Duodenal mucosa (tissue), 2 donors: Measurements from ENCODE around the gene FCN3.

ENCODE experiments used
- H3K27ac ChIP-seq: one replicate; pipeline ENCODE4 v1.7.0; 2013; ENCODE audit warnings: low read depth, low read length
- H3K27me3 ChIP-seq, 2 donors: one replicate each; pipeline ENCODE4 v1.7.0; 2013; ENCODE audit warnings: low read length in 2 of 2, control low read depth in 1 of 2; ENCODE audit not compliant: insufficient read depth in 2 of 2, control insufficient read depth in 1 of 2
- H3K36me3 ChIP-seq, 2 donors: one replicate each; pipeline ENCODE4 v1.7.0; 2013; ENCODE audit warnings: low read length in 2 of 2, control low read depth in 1 of 2; ENCODE audit not compliant: insufficient read depth in 2 of 2, control insufficient read depth in 1 of 2
- H3K4me1 ChIP-seq, 2 donors: one replicate each; pipeline ENCODE4 v1.7.0; 2013; ENCODE audit warnings: low read length in 2 of 2, control low read depth in 1 of 2; ENCODE audit not compliant: insufficient read depth in 2 of 2, control insufficient read depth in 1 of 2
- H3K4me3 ChIP-seq, 2 donors: one replicate each; pipeline ENCODE4 v1.7.0; 2013; ENCODE audit warnings: low read length in 2 of 2, low read depth in 1 of 2
- H3K9ac ChIP-seq, 2 donors: one replicate each; pipeline ENCODE4 v1.7.0; 2013; ENCODE audit warnings: low read length in 2 of 2, low read depth in 1 of 2
- H3K9me3 ChIP-seq, 2 donors: one replicate each; pipeline ENCODE4 v1.7.0; 2013; ENCODE audit warnings: low read length in 2 of 2, control low read depth in 1 of 2; ENCODE audit not compliant: control insufficient read depth in 1 of 2

FCN3 gene

DNA sequence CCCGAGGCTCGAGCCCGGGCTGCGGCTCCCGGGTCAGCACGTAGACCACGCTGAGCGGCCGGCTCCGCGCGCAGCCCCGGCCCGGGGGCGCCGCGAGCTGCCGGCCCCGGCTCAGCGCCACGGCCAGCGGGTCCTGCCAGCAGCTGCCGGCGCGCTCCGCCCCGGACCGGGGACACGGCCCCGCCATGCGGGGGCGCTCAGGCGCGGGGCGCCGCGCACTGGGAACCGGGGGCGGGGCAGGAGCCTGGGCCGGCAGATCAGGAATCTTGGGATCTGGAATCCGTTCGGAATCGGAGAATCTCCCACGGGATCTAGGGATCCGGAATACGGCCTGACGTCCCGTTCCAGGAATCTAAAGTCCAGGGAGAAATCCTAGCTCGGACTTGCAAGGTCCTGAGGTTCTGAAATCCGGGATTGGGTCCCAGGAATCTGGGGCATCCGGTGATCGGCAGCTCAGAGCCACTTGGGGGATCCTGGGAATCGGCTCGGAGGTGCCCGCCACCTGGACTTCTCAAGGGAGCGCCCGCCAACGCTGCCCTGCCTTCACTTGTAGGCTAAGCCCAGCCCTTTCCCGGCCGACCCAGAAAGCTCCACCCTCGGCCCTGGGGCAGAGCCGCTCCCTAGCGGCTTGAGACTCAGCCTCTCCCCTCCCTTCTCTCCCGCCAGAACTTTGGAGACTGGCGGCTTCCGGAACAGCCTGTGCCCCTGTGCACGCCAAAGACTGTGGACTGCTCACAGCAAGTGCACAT lies 8.0 kb downstream of the FCN3 start, which contains the start of gene MAP3K6:
Gene MAP3K6 (minus strand): TSS at position 551 of the 749 bp plus-strand sequence. CDS start 364 bp downstream, at position 187.
- Histone ChIP-seq H3K4me3 (peak within 1 kb of the TSS; percentile 71 to 75), H3K9ac (peak within 1 kb of the TSS; percentile 64 to 71), H3K27me3 (no peaks in the 10 kb centered on the region), H3K4me1 (peaks cover 17 to 25% of the 10 kb centered on the region in 2 donors), H3K9me3 (no peaks in the 10 kb centered on the region), H3K36me3 (peaks cover 0 to 9% of the 10 kb centered on the region in 2 donors), H3K27ac (peak within 1 kb of the TSS; percentile 89)

DNA sequence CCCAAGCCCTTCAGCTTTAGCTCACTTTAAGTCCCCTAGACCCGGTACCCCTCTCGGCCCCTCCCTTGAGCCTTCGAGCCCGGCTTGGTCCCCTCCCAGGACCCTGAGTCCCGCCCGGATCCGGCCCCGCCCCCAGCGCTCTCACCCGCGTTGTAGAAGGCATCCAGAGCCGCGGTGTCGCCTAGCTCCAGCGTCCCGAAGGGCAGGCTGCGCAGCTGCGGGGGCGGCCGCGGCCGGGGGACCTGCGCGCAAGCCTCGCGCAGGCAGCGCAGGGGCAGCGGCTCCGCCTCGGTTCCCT lies 8.6 kb downstream of the FCN3 start:
- peak overlapping the region; percentile 64 to 70 for H3K9ac ChIP-seq
- peaks cover 17 to 25% of the 10 kb centered on the region in 2 donors for H3K4me1 ChIP-seq
- peaks cover 0 to 14% of the 10 kb centered on the region in 2 donors for H3K36me3 ChIP-seq
- no peaks in the 10 kb centered on the region for H3K9me3 ChIP-seq
- H3K27me3 ChIP-seq, result no peaks in the 10 kb centered on the region
- peak overlapping the region; percentile 69 to 71 for H3K4me3 ChIP-seq
- H3K27ac ChIP-seq, result peak overlapping the region; percentile 71

DNA sequence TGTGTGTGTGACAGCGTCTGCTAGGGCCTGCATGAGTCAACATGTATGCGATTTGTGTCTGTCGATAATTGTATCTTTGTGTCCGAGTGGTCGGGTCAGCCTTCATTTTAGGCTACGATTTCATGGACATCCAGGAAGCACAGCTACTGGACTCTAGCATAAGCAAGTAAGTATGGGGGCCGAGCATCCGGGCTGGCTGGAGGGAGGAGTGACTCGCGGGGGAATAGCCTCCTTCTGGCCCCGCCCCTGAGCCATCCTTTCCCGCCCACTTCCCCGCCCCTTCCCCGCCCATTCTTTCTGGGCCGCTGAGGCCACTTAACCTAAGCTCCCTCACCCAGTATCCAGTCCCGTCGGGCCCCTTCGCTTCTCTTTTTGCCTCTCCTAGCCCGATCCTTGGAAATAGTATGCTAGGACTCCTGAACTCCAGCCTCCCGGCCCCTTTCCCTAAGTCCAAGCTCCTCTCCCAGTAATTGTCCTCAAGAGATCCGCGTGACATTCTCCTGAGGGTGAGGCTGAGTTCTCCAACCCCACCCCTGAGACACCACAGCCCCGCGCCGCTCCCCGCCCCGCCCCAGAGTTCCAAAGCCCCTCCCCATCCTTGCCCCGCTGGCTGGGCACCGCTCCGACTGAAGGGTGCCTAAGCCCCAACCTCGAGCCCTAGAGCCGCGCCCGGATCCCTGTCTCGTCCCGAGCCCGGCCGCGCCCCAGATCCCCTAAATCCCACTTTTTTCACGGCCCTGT lies 9.1 kb downstream of the FCN3 start:
- peak overlapping the region; percentile 71 for H3K27ac ChIP-seq
- H3K36me3 ChIP-seq, result peaks cover 0 to 14% of the 10 kb centered on the region in 2 donors
- H3K9me3 ChIP-seq, result no peaks in the 10 kb centered on the region
- H3K4me3 ChIP-seq, result peak overlapping the region; percentile 69 to 71
- peaks cover 17 to 25% of the 10 kb centered on the region in 2 donors for H3K4me1 ChIP-seq
- peak overlapping the region; percentile 64 to 70 for H3K9ac ChIP-seq
- H3K27me3 ChIP-seq, result no peaks in the 10 kb centered on the region

DNA sequence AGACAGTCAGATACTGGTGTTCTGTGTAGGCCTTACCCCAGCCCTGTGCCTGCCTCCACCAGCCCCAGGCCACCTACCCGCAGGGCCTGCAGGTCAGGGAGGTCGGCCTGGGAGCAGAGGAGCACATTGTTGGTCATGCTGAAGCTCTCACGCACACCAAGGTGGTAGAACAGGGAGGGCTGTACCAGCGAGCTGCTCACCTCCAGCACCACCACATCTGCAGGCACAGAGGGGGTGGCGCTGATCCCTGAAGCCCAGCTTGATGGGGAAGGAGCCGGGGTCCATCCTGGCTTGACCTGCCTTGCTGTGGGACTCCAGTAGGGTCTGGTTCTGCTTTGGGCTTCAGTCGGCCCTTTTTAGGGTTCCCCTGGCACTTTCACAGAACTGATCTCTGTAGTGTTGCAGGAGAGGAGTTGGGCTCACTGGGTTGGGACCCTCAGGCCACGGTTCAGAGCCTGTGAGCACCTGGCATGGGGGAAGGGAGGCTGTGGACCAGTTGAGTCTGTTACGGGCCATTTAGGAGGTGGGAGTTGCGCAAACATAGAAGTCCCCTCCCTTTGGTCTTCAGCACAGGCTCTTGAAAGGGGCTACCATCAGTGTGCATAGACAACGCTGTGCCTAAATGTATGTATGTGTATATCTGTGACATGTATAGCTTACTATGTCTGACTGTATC lies 9.8 kb downstream of the FCN3 start:
- peaks cover 0 to 14% of the 10 kb centered on the region in 2 donors for H3K36me3 ChIP-seq
- peak overlapping the region; percentile 69 to 71 for H3K4me3 ChIP-seq
- peak overlapping the region; percentile 54 for H3K27ac ChIP-seq
- no peaks in the 10 kb centered on the region for H3K27me3 ChIP-seq
- no peaks in the 10 kb centered on the region for H3K9me3 ChIP-seq
- peak overlapping the region; percentile 36 to 70 for H3K9ac ChIP-seq
- peaks cover 20 to 28% of the 10 kb centered on the region in 2 donors for H3K4me1 ChIP-seq

DNA sequence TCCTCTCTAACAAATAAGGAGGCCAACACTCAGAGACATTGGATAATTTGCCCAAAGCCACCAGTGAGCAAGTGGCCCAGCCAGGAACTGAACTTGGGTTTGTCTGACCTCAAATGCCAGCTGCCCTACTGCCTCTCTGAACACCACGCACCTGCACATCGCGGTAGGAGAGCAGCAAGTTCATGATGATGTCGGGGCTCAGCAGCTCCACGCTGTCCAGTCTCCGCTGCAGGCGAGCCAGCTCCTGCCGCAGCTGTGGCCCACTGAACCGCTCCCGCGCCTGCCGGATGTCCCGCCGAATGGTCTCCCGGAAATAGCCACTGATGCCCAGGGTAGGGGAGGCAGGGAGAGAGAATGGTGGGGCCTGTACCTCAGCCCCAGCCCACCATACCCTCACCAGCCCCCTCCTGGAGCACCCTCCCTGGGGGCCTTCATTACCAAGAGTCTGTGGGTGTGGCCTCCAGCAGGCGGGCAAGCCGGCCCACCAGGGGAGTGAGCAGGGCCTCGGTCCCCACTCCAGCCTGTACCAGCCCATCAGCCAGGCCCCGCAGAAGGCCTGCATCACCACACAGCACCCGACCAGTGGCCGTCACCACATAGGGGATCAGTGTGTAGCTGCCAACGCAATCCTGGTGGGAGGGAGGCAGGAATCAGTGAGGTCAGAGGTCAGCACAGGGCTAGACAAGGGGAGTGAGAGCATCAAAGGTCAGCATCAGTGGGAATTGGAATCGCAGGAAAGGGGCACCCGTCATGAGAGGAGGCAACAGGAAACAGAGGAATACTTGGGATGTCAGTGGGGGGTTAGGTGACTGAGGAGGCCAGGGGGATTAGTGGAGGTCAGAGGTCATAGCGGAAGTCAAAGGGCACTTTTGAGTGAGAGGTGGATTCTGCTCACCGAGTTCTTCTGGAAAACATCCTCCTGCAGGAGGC lies 10.6 kb downstream of the FCN3 start:
- H3K27me3 ChIP-seq, result no peaks in the 10 kb centered on the region
- peaks cover 0 to 14% of the 10 kb centered on the region in 2 donors for H3K36me3 ChIP-seq
- H3K9me3 ChIP-seq, result no peaks in the 10 kb centered on the region
- no peak overlapping the region for H3K9ac ChIP-seq
- no peak overlapping the region for H3K4me3 ChIP-seq
- H3K27ac ChIP-seq, result no peak overlapping the region
- peaks cover 22 to 27% of the 10 kb centered on the region in 2 donors for H3K4me1 ChIP-seq

DNA sequence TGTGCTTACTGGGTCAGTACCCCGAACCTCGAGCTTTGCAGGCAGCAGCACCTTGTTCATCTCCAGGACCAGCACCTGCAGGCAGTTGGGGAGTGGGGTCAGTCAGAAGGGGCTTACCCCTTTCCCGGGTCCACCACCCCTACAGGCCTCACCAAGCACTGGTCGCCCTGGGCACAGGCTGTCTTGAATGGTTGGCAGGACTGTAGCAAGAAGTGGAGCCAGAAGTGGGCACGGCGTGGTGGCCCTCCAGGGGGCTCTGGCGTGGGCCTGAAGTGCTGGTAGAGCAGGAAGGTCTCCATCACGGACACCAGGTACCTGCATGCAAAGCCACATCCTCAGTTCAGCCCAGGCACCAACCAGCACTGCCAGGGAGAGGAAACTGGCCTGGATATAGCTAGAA lies 13.1 kb downstream of the FCN3 start:
- Histone ChIP-seq H3K36me3 (peaks cover 0 to 14% of the 10 kb centered on the region in 2 donors), H3K4me3 (no peak overlapping the region), H3K9me3 (no peaks in the 10 kb centered on the region), H3K27ac (no peak overlapping the region), H3K27me3 (no peaks in the 10 kb centered on the region), H3K4me1 (peaks cover 22 to 27% of the 10 kb centered on the region in 2 donors), H3K9ac (no peak overlapping the region)

DNA sequence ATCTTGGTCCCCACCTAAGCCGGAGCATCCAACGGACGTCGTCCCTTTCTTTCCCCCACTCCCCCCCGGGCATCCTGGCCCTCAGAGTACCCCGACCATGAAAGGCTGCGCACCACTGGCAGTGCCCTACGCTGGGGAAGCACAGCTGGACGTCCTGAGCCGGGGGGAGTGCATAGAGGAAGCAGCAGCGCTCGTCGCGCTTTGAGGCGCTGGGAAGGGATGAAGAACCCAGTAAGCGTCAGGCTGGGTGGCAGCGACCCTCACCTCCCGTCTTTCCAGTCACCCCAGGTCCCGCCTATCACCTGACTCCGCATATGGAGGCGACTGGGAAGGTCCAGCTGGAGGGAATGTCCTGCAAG lies 13.6 kb downstream of the FCN3 start:
- H3K4me3 ChIP-seq, result peak overlapping the region in 1 of 2 donors; percentile 54
- H3K9ac ChIP-seq, result no peak overlapping the region
- H3K27me3 ChIP-seq, result no peaks in the 10 kb centered on the region
- no peaks in the 10 kb centered on the region for H3K9me3 ChIP-seq
- peaks cover 23 to 27% of the 10 kb centered on the region in 2 donors for H3K4me1 ChIP-seq
- peaks cover 0 to 16% of the 10 kb centered on the region in 2 donors for H3K36me3 ChIP-seq
- no peak overlapping the region for H3K27ac ChIP-seq

DNA sequence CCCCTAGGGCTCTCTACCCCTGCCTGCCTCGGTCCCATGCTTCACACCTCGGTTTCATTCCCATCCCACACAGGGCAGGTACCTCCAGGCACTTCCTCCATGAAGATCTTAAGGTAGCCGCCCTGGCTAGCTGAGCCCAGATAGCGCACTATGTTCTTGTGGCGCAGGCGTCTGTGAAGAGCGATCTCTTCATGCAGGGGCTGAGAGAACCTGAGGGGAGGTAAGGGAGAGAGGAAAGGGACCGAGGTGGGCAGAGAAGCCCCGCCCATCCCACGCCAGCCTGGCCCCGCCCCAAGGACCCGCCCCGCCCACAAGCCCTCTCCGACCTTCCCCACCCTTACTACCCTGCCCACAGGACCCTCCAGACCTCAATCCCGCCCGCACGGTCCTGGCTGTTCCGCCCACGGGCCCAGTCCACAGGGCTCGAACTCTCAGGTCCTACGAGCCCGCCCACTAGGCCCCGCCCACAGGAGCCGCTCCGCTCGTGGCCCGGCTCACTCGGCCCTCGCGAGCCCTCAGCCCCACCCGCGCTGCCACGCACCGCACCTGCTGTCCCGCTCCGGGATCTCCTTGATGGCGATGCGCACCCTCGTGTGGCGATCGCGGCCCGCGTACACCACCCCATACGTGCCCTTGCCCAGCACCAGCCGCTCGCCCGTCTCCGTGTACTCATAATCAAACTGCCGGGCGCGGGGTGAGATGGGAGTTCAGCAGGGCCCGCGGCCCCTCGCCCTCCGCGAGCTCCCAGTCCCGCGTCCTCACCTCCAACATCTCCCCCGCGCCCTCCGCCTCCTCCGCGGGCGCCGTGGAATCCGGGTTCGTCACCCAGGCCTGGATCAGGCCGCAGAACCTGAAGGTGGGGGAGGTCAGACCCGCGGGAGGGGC lies 14.2 kb downstream of the FCN3 start:
- Histone ChIP-seq H3K27me3 (no peaks in the 10 kb centered on the region), H3K4me3 (peak overlapping the region; percentile 51 to 54), H3K4me1 (peaks cover 23 to 27% of the 10 kb centered on the region in 2 donors), H3K27ac (no peak overlapping the region), H3K9me3 (no peaks in the 10 kb centered on the region), H3K36me3 (peaks cover 0 to 22% of the 10 kb centered on the region in 2 donors), H3K9ac (peak overlapping the region in 1 of 2 donors; percentile 43)

DNA sequence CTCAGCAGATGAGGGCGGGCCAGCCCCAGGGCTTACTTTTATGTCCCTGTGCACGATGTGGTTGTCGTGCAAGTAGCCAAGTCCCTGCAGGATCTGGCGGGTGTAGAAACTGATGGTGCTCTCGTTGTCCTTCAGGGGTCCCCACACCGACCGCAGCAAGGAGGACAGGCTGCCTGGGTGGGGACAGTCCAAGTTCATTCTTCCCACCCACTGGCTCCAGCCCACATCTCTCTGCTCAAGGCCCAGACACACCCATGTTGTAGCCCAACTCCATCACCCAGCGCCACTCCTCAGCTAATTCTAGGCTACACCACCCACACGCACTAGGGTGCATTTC lies 14.8 kb downstream of the FCN3 start:
- Histone ChIP-seq H3K9me3 (no peaks in the 10 kb centered on the region), H3K4me3 (peak overlapping the region; percentile 51 to 54), H3K27ac (no peak overlapping the region), H3K27me3 (no peaks in the 10 kb centered on the region), H3K4me1 (peaks cover 18 to 22% of the 10 kb centered on the region in 2 donors), H3K36me3 (peaks cover 0 to 22% of the 10 kb centered on the region in 2 donors), H3K9ac (peak overlapping the region in 1 of 2 donors; percentile 43)
